ENCODE measurements around the gene P2RY1. TPM values are rescaled to one million over a fixed set of nuclear protein-coding genes. Genes with fewer than 3 reads are reported as not detected.

Gene P2RY1
- total RNA-seq, 1 experiment from 2014 or later: 1.7 TPM

DNA sequence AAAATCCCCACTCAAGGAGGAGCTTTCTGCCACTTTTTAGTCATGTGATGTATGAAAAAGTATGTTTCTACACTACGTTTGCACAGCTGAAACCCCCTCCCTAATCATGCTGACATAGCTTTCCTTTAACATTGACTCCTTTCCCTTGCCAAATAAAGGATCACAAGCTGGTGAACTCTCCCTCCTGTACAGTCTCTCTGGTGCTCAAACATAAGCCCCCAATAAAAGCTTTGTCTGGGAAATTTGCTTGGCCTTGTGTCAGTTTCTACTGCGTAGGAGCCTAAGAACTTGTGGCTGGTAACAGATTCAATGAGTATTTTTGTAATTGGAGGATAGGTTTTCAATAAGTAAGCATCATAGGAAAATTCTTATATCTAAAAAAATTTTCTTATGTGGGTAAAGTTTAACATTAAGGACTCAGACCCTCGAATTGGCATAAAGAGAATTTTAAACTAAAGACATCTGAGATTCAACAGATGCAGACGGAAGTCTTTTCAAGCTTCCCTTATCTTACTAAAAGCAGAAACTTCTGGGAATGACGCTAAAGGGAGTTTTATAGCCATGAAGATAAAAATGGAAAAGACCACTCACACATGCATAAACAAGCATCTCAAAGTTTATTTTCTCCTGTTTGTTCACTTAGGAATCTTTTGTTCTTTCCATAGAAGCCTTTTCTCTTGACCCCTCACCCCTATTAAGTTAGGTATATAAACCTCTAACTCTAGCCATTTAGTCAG is 44.1 kb upstream of the P2RY1 start:
- POLR2A ChIA-PET: no interaction called here

More for the DNA sequence above, 44.1 kb upstream of the P2RY1 start:
- TF ChIP-seq SRF (IDR thresholded peaks at IDR 0.05; ENCODE audit: low read depth) (no peak), ZNF274 (IDR thresholded peaks at IDR 0.05; ENCODE audit: low read depth, low read length) (no peak), POLR2AphosphoS5 (IDR thresholded peaks at IDR 0.05; ENCODE audit: low read depth, low read length) (no peak), TCF7L2 (IDR thresholded peaks at IDR 0.05; ENCODE audit: borderline replicate concordance, extremely low read depth, insufficient read depth, insufficient read length) (no peak), YY1 (IDR thresholded peaks at IDR 0.05; ENCODE audit: extremely low read depth, insufficient replicate concordance, low read depth, low read length) (no peak), RAD21 (IDR thresholded peaks at IDR 0.05; ENCODE audit: low read depth) (no peak), SP1 (IDR thresholded peaks at IDR 0.05; ENCODE audit: low read depth) (no peak), POLR2A (IDR thresholded peaks at IDR 0.05; ENCODE audit: borderline replicate concordance, extremely low read depth, insufficient read depth, insufficient read length) (no peak), ZFX (IDR thresholded peaks at IDR 0.05) (no peak), CEBPB (IDR thresholded peaks at IDR 0.05; ENCODE audit: low read depth) (no peak), CBX3 (IDR thresholded peaks at IDR 0.05; ENCODE audit: low read depth) (no peak), JUND (IDR thresholded peaks at IDR 0.05) (no peak), MAX (IDR thresholded peaks at IDR 0.05) (no peak), EGR1 (IDR thresholded peaks at IDR 0.05; ENCODE audit: low read depth) (no peak)
- TF ChIP-seq, protein P1, sequence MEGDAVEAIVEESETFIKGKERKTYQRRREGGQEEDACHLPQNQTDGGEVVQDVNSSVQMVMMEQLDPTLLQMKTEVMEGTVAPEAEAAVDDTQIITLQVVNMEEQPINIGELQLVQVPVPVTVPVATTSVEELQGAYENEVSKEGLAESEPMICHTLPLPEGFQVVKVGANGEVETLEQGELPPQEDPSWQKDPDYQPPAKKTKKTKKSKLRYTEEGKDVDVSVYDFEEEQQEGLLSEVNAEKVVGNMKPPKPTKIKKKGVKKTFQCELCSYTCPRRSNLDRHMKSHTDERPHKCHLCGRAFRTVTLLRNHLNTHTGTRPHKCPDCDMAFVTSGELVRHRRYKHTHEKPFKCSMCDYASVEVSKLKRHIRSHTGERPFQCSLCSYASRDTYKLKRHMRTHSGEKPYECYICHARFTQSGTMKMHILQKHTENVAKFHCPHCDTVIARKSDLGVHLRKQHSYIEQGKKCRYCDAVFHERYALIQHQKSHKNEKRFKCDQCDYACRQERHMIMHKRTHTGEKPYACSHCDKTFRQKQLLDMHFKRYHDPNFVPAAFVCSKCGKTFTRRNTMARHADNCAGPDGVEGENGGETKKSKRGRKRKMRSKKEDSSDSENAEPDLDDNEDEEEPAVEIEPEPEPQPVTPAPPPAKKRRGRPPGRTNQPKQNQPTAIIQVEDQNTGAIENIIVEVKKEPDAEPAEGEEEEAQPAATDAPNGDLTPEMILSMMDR (IDR thresholded peaks at IDR 0.05 in 2 of 3, conservative IDR thresholded peaks at IDR 0.05 in 1 of 3; ENCODE audit: borderline replicate concordance in 1 of 3, insufficient read depth in 1 of 3, low read depth in 2 of 3, low read length in 2 of 3): no peak
- TF ChIP-seq, protein P2, sequence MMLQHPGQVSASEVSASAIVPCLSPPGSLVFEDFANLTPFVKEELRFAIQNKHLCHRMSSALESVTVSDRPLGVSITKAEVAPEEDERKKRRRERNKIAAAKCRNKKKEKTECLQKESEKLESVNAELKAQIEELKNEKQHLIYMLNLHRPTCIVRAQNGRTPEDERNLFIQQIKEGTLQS (IDR thresholded peaks at IDR 0.05): no peak
- H3K27ac ChIP-seq (ENCODE audit: low read depth, low read length): no peak overlapping the region
- no peak for DNase-seq (ENCODE audit: low read depth, low spot score)
- no peaks in the 10 kb centered on the region for H3K27me3 ChIP-seq (ENCODE audit: insufficient read depth, low read length)
- H4K20me1 ChIP-seq (ENCODE audit: insufficient read depth): no peaks in the 10 kb centered on the region
- no peaks in the 10 kb centered on the region for H3K9me3 ChIP-seq (ENCODE audit: control insufficient read depth in 1 of 2, insufficient read depth in 1 of 2, low read depth in 1 of 2, low read length in 2 of 2)
- no peak overlapping the region for H2AFZ ChIP-seq (ENCODE audit: low read depth, low read length, poor library complexity, severe bottlenecking)
- CTCF ChIA-PET: interaction anchor here (0.6 kb wide), 1 partner anchor 34 kb away, joined by 3 read pairs; no protein-coding TSS in a partner anchor
- no peaks in the 10 kb centered on the region for H3K36me3 ChIP-seq (ENCODE audit: control insufficient read depth in 1 of 2, insufficient read depth in 2 of 2, low read length in 2 of 2)
- intact Hi-C loops (cut with micrococcal nuclease): no loop called here
- no peak for ATAC-seq
- H3K79me2 ChIP-seq (ENCODE audit: insufficient read depth, low read length): no peaks in the 10 kb centered on the region
- RAD21 ChIA-PET (ENCODE audit: low non-redundant PET in 1 of 2, low total read pairs in 2 of 2, uncharacterized antibody in 2 of 2, unreplicated experiment in 2 of 2): no interaction called here
- H3K4me3 ChIP-seq (replicated peaks in 1 of 2; ENCODE audit: low read depth in 1 of 2, low read length in 2 of 2): no peak overlapping the region
- no peak overlapping the region for H3K9ac ChIP-seq (ENCODE audit: low read length)
- H3K4me1 ChIP-seq (ENCODE audit: control insufficient read depth in 1 of 2, insufficient read depth in 2 of 2, low read length in 2 of 2): peaks cover 3 to 6% of the 10 kb centered on the region in 2 experiments; a peak in 2 of 4 replicates
- no peaks in the 10 kb centered on the region for H3K9me2 ChIP-seq (ENCODE audit: insufficient read depth)
- no peak overlapping the region for H3K4me2 ChIP-seq (ENCODE audit: low read length)
- BruUV-seq (replicated peaks): no TSS peak
